Retinal pigment epithelial cell (primary cell): ENCODE measurements around the gene MELTF.

Experiments used
- DNase-seq: peaks from one replicate; pipeline ENCODE4 v3.0.0-alpha.2; 2010; ENCODE audit warnings: low read depth
- H3K4me3 ChIP-seq: 2 replicates; pipeline ENCODE4 v1.5.1; 2011; ENCODE audit warnings: mild to moderate bottlenecking, low read length, control low read depth, moderate library complexity
- TF ChIP-seq, protein P1 (sequence below): conservative IDR thresholded peaks from 2 replicates; pipeline ENCODE4 v1.5.1; 2011; ENCODE audit warnings: low read depth, low read length, control low read depth, inconsistent platforms

The MELTF gene

DNA sequence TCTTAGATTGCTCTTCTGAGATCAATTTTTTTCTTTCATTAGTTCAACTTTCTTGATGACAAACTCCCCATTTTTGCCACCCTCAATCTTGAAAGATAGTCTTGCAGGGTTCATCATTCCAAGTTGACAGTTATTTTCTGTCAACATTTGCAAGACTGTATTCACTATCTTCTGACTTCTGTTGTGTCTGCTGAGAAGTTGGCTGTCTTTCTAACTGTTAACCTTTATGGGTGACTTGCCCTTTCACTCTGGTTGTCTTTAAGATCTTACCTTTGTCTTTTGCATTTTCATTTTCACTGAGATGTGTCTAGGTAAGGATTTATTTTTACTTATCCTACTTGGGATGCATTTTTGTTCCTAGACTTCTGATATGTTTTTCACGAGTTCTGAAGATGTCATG, 46.4 kb downstream of the MELTF start:
- no peak overlapping the region for H3K4me3 ChIP-seq
- TF ChIP-seq, protein P1, sequence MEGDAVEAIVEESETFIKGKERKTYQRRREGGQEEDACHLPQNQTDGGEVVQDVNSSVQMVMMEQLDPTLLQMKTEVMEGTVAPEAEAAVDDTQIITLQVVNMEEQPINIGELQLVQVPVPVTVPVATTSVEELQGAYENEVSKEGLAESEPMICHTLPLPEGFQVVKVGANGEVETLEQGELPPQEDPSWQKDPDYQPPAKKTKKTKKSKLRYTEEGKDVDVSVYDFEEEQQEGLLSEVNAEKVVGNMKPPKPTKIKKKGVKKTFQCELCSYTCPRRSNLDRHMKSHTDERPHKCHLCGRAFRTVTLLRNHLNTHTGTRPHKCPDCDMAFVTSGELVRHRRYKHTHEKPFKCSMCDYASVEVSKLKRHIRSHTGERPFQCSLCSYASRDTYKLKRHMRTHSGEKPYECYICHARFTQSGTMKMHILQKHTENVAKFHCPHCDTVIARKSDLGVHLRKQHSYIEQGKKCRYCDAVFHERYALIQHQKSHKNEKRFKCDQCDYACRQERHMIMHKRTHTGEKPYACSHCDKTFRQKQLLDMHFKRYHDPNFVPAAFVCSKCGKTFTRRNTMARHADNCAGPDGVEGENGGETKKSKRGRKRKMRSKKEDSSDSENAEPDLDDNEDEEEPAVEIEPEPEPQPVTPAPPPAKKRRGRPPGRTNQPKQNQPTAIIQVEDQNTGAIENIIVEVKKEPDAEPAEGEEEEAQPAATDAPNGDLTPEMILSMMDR: no peak
- no peak for DNase-seq

DNA sequence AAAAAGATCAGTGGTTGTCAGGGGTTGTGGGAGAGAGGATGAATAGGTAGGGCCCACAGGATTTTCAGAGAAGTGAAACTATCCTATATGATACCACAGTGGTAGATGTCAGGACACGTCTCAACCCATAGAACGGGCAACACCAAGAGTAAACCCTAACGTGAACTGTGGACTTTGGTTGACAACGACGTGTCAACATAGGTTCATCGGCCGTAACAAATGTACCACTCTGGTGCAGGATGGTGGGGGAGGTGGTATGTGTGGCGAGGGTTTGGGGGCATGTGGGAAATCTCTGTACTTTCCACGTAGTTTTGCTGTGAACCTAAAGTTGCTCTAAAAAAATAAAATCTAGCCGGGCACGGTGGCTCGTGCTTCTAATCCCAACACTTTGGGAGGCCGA, 48.0 kb downstream of the MELTF start:
- TF ChIP-seq, protein P1: no peak
- no peak overlapping the region for H3K4me3 ChIP-seq
- no peak for DNase-seq

DNA sequence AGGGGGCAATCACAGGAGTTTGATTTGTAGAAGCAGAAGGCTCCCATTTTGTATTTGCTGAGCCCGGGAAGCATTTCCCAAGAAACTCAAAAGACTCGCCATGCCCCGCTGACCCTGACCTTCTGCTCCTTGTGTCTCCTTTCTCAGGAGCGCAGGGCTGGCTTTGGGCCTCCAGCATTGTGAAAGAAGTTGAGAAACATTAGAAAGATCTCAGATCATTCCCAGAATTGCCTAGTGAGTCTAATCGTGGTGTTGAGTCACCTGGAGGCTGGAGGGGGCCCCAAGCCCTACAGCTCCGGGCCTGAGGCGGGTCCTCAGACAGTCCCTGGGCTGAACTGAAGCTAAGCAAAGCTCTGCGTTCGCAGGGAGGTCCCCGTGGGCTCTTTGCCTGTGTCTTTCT, 50.1 kb downstream of the MELTF start:
- no peak overlapping the region for H3K4me3 ChIP-seq
- DNase-seq: no peak
- TF ChIP-seq, protein P1: no peak

DNA sequence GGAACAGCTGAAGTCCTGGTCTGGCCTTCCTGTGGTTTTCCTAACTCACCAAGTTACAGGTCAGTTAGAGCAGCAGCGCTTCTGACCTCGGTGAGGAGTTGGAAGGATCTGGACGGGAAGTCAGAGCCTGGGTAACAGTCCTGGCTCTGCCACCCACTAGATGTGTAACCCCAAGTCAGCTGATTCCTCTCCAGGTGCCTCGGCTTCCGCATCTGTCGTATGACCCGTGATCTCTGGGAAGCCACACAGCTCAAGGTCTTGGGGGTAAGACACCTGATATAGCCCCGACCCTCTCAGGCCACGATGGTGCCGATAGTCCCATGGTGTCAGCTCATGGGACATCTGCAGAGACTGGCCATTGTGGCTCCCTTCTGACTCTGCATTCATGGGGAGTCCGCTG, 52.7 kb downstream of the MELTF start:
- TF ChIP-seq, protein P1: no peak
- DNase-seq: no peak
- H3K4me3 ChIP-seq: no peak overlapping the region

DNA sequence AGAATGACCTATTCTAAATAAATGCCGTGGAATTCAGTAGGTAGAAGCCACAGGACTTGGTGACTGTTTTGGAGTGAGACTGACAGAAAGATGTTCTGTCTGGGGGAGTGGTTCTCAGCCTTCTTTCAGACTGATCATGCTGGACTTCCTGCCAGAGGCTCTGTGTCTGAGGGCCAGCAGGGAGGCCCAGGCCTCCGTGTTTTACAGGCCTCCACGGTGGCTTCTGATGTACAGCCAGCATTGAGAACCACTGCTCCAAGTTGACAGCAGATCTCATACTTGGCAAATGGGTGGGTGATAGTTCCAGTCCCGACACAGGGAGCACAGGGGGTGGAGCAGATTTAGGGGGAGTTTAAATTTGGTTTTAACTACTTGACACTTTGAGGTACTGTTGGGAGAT, 54.3 kb downstream of the MELTF start:
- no peak overlapping the region for H3K4me3 ChIP-seq
- no peak for DNase-seq
- TF ChIP-seq, protein P1: no peak

DNA sequence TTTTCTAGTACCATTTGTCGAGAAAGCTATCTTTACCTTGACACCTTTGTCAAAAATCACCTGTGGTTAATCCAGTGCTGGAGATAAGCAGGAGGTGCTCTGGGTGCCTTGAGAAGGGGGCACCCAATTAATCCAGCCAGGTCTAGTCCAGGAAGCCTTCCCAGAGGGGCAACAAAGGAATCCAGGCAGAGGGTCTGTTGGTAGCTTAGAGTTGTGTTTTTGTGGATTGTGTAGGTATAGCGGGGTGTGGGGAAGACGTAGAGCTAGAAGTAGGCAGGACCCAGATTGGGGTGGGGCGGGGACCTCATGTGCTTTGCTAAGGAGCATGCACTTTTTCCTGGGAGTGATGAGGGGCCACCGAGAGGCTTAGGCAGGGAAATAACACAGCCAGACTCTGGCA, 55.0 kb downstream of the MELTF start:
- TF ChIP-seq, protein P1: no peak

DNA sequence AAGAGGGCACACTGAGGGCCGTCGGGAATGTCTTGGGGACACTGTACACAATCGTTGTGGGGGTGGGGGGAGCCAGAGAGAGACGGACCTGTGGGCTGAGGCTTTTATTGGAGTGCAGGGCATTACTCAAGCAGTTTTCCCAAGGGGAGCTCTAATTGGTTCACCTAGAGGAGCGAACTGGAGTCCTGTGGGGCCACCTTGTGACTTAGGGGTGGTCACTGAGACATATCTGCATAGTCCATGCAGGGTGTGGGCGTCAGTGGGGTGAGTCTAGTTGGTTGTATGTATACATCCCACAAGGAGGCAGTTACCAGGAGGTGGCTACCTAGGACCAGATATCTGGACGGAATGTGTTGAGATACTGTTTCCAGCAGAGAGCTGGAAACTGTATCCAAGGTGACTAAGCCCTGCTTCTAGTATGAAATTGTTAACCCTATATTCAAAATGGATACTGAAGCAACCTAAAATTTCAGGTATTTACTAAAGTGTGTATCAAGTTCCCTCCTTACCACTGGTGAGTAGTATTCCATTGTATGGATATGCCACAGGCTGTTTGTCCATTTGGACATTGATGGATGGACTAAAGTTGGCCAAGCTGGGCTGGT, 58.4 kb downstream of the MELTF start:
- DNase-seq: no peak
- TF ChIP-seq, protein P1: no peak
- no peak overlapping the region for H3K4me3 ChIP-seq

More for the DNA sequence above, 55.0 kb downstream of the MELTF start:
- no peak overlapping the region for H3K4me3 ChIP-seq
- DNase-seq: no peak
